A549 (cell line): ENCODE data around the gene LSP1. TPM values are rescaled to one million over a fixed set of nuclear protein-coding genes. Genes with fewer than 3 reads are reported as not detected.
A peak's percentile ranks its signal among the peaks of the same experiment; 100 is the strongest.

Experiments used
- ATAC-seq, 2 experiments: fragments of 200-7000 bp in 1 of 2; fragments of >200 bp in 1 of 2; cut with Nextera tagmentation in 1 of 2; cut with Tn5 transposase in 1 of 2; 3 replicates each; pipeline versions ENCODE4 v1.8.0 to v1.9.1; 2018 to 2020; ENCODE audit warnings: mild to moderate bottlenecking in 1 of 2, moderate library complexity in 1 of 2
- CTCF ChIA-PET: fragments of 300-600 bp; sonication (Branson Sonifier 250); formaldehyde crosslinking; extraction: SDS; loops from one replicate; lab custom pipeline; 2021; ENCODE audit warnings: antibody characterized with exemption, inconsistent platforms; lab: Yijun Ruan, JAX
- POLR2A ChIA-PET: fragments of 350-600 bp; formaldehyde crosslinking; extraction: SDS; loops from one replicate; lab custom pipeline; 2021; ENCODE audit warnings: antibody characterized with exemption, inconsistent platforms; lab: Yijun Ruan, JAX
- DNase-seq, 2 experiments: peaks; one replicate each; pipeline versions ENCODE4 v3.0.0 to v3.0.0-alpha.2; 2011 to 2016; ENCODE audit warnings: low read depth in 1 of 2, low spot score in 1 of 2
- FAIRE-seq: peaks from 2 replicates; lab custom pipeline; 2011; peaks lifted over from hg19 to GRCh38; lab: Jason Lieb, UNC
- H3K27ac ChIP-seq, 2 experiments: fragments of >200 bp; sonication (Bioruptor Twin); formaldehyde crosslinking; 3 replicates each; pipeline ENCODE4 v1.5.1; 2016 to 2017
- H3K4me1 ChIP-seq: fragments of >200 bp; sonication (Bioruptor Twin); formaldehyde crosslinking; 3 replicates; pipeline ENCODE4 v1.6.1; 2016
- H3K4me2 ChIP-seq: fragments of >200 bp; sonication (Bioruptor Twin); formaldehyde crosslinking; 3 replicates; pipeline ENCODE4 v1.6.1; 2016
- H3K4me3 ChIP-seq: fragments of >200 bp; sonication (Bioruptor Twin); formaldehyde crosslinking; 3 replicates; pipeline ENCODE4 v1.5.1; 2016
- H3K9me3 ChIP-seq: fragments of >200 bp; sonication (Bioruptor Twin); formaldehyde crosslinking; 3 replicates; pipeline ENCODE4 v1.6.1; 2016
- ATOH8 ChIP-seq: fragments of 250-450 bp; sonication (Bioruptor Pico); IDR thresholded peaks from 2 replicates; pipeline ENCODE4 v1.5.0; 2020; ENCODE audit warnings: low read depth, mild to moderate bottlenecking, moderate library complexity
- BCL3 ChIP-seq: fragments of >200 bp; sonication (Bioruptor Twin); formaldehyde crosslinking; IDR thresholded peaks from 3 replicates; pipeline ENCODE4 v1.6.1; 2016
- BHLHE40 ChIP-seq: IDR thresholded peaks from 2 replicates; pipeline ENCODE4 v1.6.1; 2012; ENCODE audit warnings: low read depth, low read length, inconsistent platforms
- CBX8 ChIP-seq: fragments of 200-600 bp; sonication (generic); IDR thresholded peaks from 2 replicates; pipeline ENCODE4 v1.6.1; 2016
- CEBPB ChIP-seq, 2 experiments: fragments of >200 bp in 1 of 2; sonication (Bioruptor Twin) in 1 of 2; formaldehyde crosslinking in 1 of 2; IDR thresholded peaks; 2 replicates each; pipeline ENCODE4 v1.6.1; 2012 to 2016
- CHD2 ChIP-seq: fragments of 150-350 bp; IDR thresholded peaks from 2 replicates; pipeline ENCODE4 v1.6.1; 2014; ENCODE audit warnings: low read length; ENCODE audit not compliant: partially characterized antibody
- E2F6 ChIP-seq: IDR thresholded peaks from 2 replicates; pipeline ENCODE4 v1.6.1; 2012; ENCODE audit warnings: low read depth, borderline replicate concordance
- EP300 ChIP-seq, 2 experiments: fragments of >200 bp; sonication (Bioruptor Twin); formaldehyde crosslinking; IDR thresholded peaks; 2 replicates in 1 of 2; 3 replicates in 1 of 2; pipeline ENCODE4 v1.6.1; 2016 to 2017
- ESRRA ChIP-seq: fragments of 150-350 bp; IDR thresholded peaks from 2 replicates; pipeline ENCODE4 v1.6.1; 2014; ENCODE audit warnings: mild to moderate bottlenecking, low read length, borderline replicate concordance
- FOSB ChIP-seq: fragments of 250-450 bp; sonication (Bioruptor Pico); IDR thresholded peaks from 2 replicates; pipeline ENCODE4 v1.5.0; 2020; ENCODE audit warnings: mild to moderate bottlenecking, moderate library complexity
- FOXS1 ChIP-seq: fragments of 250-450 bp; sonication (Bioruptor Pico); IDR thresholded peaks from 2 replicates; pipeline ENCODE4 v1.5.0; 2020; ENCODE audit warnings: mild to moderate bottlenecking, moderate library complexity
- GATA3 ChIP-seq: IDR thresholded peaks from 2 replicates; pipeline ENCODE4 v1.6.1; 2012; ENCODE audit warnings: borderline replicate concordance
- HDAC2 ChIP-seq: fragments of 200-600 bp; sonication (generic); IDR thresholded peaks from 2 replicates; pipeline ENCODE4 v1.6.1; 2016
- HOXB5 ChIP-seq: fragments of 250-450 bp; sonication (Bioruptor Pico); IDR thresholded peaks from 2 replicates; pipeline ENCODE4 v1.5.0; 2020; ENCODE audit warnings: mild to moderate bottlenecking, moderate library complexity
- JUN ChIP-seq, 2 experiments: fragments of >200 bp; sonication (Bioruptor Twin); formaldehyde crosslinking; IDR thresholded peaks; 2 replicates in 1 of 2; 3 replicates in 1 of 2; pipeline ENCODE4 v1.6.1; 2016 to 2017
- JUNB ChIP-seq: fragments of >200 bp; sonication (Bioruptor Twin); formaldehyde crosslinking; IDR thresholded peaks from 2 replicates; pipeline ENCODE4 v1.6.1; 2016
- KDM1A ChIP-seq: fragments of 200-600 bp; sonication (generic); IDR thresholded peaks from 2 replicates; pipeline ENCODE4 v1.6.1; 2016; ENCODE audit warnings: low read depth, mild to moderate bottlenecking
- MAFK ChIP-seq: fragments of 450-650 bp; IDR thresholded peaks from 2 replicates; pipeline ENCODE4 v1.6.1; 2014; ENCODE audit not compliant: partially characterized antibody
- MAX ChIP-seq: IDR thresholded peaks from 2 replicates; pipeline ENCODE4 v1.6.1; 2012
- NPAS2 ChIP-seq: fragments of 250-450 bp; sonication (Bioruptor Pico); IDR thresholded peaks from 2 replicates; pipeline ENCODE4 v1.8.0; 2022; ENCODE audit warnings: mild to moderate bottlenecking, moderate library complexity, borderline replicate concordance
- POLR2A ChIP-seq: IDR thresholded peaks from 2 replicates; pipeline ENCODE4 v1.6.1; 2012; ENCODE audit warnings: mild to moderate bottlenecking, low read length
- RCOR1 ChIP-seq: fragments of 150-350 bp; IDR thresholded peaks from 2 replicates; pipeline ENCODE4 v1.6.1; 2014; ENCODE audit warnings: antibody characterized with exemption, low read length, low read depth
- REST ChIP-seq: fragments of 200-600 bp; sonication (generic); IDR thresholded peaks from 2 replicates; pipeline ENCODE4 v1.6.1; 2016; ENCODE audit warnings: antibody characterized with exemption, mild to moderate bottlenecking, moderate library complexity
- RNF2 ChIP-seq: fragments of 200-600 bp; sonication (generic); IDR thresholded peaks from 2 replicates; pipeline ENCODE4 v1.6.1; 2016; ENCODE audit warnings: low read depth, mild to moderate bottlenecking, antibody characterized with exemption, moderate library complexity, borderline replicate concordance
- USF2 ChIP-seq: fragments of 450-650 bp; IDR thresholded peaks from 2 replicates; pipeline ENCODE4 v1.6.1; 2014; ENCODE audit warnings: antibody characterized with exemption
- ZFP36 ChIP-seq: fragments of 450-650 bp; IDR thresholded peaks from 2 replicates; pipeline ENCODE4 v1.6.1; 2014; ENCODE audit warnings: borderline replicate concordance; ENCODE audit not compliant: partially characterized antibody
- ZNF302 ChIP-seq: fragments of 250-450 bp; sonication (Bioruptor Pico); IDR thresholded peaks from 2 replicates; pipeline ENCODE4 v1.9.0; 2021; ENCODE audit warnings: inconsistent platforms, mild to moderate bottlenecking, moderate library complexity
- WGBS: methylation state at CpG from one replicate; pipeline ENCODE4 v1.1.6; 2017; ENCODE audit errors: missing lambda C conversion rate; 5-methylcytosine and 5-hydroxymethylcytosine counted together
- polyA plus RNA-seq, 4 experiments: library from polyadenylated mRNA; depleted of rRNA in 3 of 4; stranded (reverse); fragments of >200 nt; fragmentation: RNase III in 1 of 4; extraction: RNeasy Plus Mini Kit Qiagen cat#74134 plus additional on column Dnase treatment in 1 of 4; gene quantifications; 2 replicates in 3 of 4; 3 replicates in 1 of 4; pipeline ENCODE4 v1.2.3, GENCODE V29; 2011 to 2017

Gene LSP1
- polyA plus RNA-seq, 2 of the 4 experiments (the other 2 are of a cell fraction) = 0.67 to 3.5 TPM

GRCh38 chr11:1828542-1828941, 24.3 kb upstream of the LSP1 start:
- ChIA-PET POLR2A (no interaction called here), CTCF (interaction anchor here (0.7 to 13.7 kb wide), 11 partner anchors 8 to 326 kb away, joined by 3 to 605 read pairs (median 4); no protein-coding TSS in a partner anchor)
- 77% methylated on average over 10 of the region's 12 CpGs for WGBS
- no peaks in the 10 kb centered on the region for H3K9me3 ChIP-seq
- no peak for TF ChIP-seq CHD2
- TF ChIP-seq ZNF302 (CRISPR knock-in tag) = no peak
- no peak for TF ChIP-seq MAFK
- TF ChIP-seq POLR2A = no peak
- no peak for TF ChIP-seq EP300 (IDR thresholded peaks at IDR 0.05)
- TF ChIP-seq ZFP36 = no peak
- TF ChIP-seq REST = no peak
- TF ChIP-seq CEBPB (IDR thresholded peaks at IDR 0.05) = no peak
- TF ChIP-seq FOSB = no peak
- no peak for TF ChIP-seq HOXB5
- TF ChIP-seq ESRRA = no peak
- TF ChIP-seq RCOR1 = no peak
- TF ChIP-seq KDM1A = no peak
- TF ChIP-seq CBX8 = no peak
- no peak overlapping the region for H3K4me2 ChIP-seq
- DNase-seq = no peak
- peak overlapping the region; percentile 73 to 87; a peak in 4 of 6 replicates for H3K27ac ChIP-seq
- no peak for FAIRE-seq
- H3K4me1 ChIP-seq = peaks cover 70% of the 10 kb centered on the region
- no peak for ATAC-seq
- no peak overlapping the region for H3K4me3 ChIP-seq

- TF ChIP-seq NPAS2 (no peak), BCL3 (no peak), GATA3 (no peak), USF2 (no peak), HDAC2 (no peak), E2F6 (no peak), BHLHE40 (no peak), ZFP36 (no peak), HOXB5 (no peak), POLR2A (no peak), JUN (IDR thresholded peaks at IDR 0.05) (no peak), ATOH8 (no peak), RNF2 (no peak), ZNF302 (CRISPR knock-in tag) (no peak), JUNB (no peak), FOXS1 (CRISPR knock-in tag) (no peak), MAX (no peak)
- ChIA-PET CTCF (interaction anchor here (0.7 to 13.7 kb wide), 14 partner anchors 9 to 325 kb away, joined by 3 to 605 read pairs (median 7); partner anchors contain the start of gene LSP1), POLR2A (interaction anchor here (1.0 kb wide), 1 partner anchor 57 kb away, joined by 5 read pairs; no protein-coding TSS in a partner anchor)
- WGBS = 36% methylated on average over 10 of the region's 11 CpGs
- Histone ChIP-seq H3K9me3 (no peaks in the 10 kb centered on the region), H3K27ac (peak overlapping the region; percentile 73 to 87; a peak in 4 of 6 replicates), H3K4me2 (no peak overlapping the region), H3K4me1 (peaks cover 77% of the 10 kb centered on the region), H3K4me3 (no peak overlapping the region)
- ATAC-seq (no peak), FAIRE-seq (no peak), DNase-seq (no peak)
Measured at GRCh38 chr11:1829039-1829820, 23.7 kb upstream of the LSP1 start.
